ENCODE results near the gene DEFB132. TPM values are rescaled to one million over a fixed set of nuclear protein-coding genes. Genes with fewer than 3 reads are reported as not detected.
A peak's percentile ranks its signal among the peaks of the same experiment; 100 is the strongest.

DEFB132 gene
- total RNA-seq, 1 donor from 2014 or later = not detected

- intact Hi-C loops (cut with DNase I) = no loop called here
- H3K4me1 ChIP-seq = no peaks in the 10 kb centered on the region
- ATAC-seq (no peak), DNase-seq (no peak)
- H3K4me3 ChIP-seq = no peak overlapping the region
- peaks cover 43% of the 10 kb centered on the region for H3K36me3 ChIP-seq
- no peak overlapping the region for H3K27ac ChIP-seq
- H3K9me3 ChIP-seq = no peaks in the 10 kb centered on the region
- no peaks in the 10 kb centered on the region for H3K27me3 ChIP-seq (ENCODE audit: low read depth)
- no peak for TF ChIP-seq CTCF (IDR thresholded peaks at IDR 0.05)
These were observed 20.7 kb downstream of the DEFB132 start for GRCh38 chr20:278181-278580.

GRCh38 chr20:278607-279571 is 21.4 kb downstream of the DEFB132 start:
- Histone ChIP-seq H3K36me3 (peaks cover 47% of the 10 kb centered on the region), H3K27me3 (ENCODE audit: low read depth) (no peaks in the 10 kb centered on the region), H3K9me3 (no peaks in the 10 kb centered on the region), H3K4me3 (peak overlapping the region; percentile 35), H3K27ac (no peak overlapping the region), H3K4me1 (no peaks in the 10 kb centered on the region)
- intact Hi-C loops (cut with DNase I) = no loop called here
- DNase-seq (no peak), ATAC-seq (peak; percentile 37 to 43)
- peak; percentile 26 for TF ChIP-seq CTCF (IDR thresholded peaks at IDR 0.05)

- DNase-seq (no peak), ATAC-seq (no peak)
- Histone ChIP-seq H3K9me3 (no peaks in the 10 kb centered on the region), H3K27ac (no peak overlapping the region), H3K27me3 (ENCODE audit: low read depth) (no peaks in the 10 kb centered on the region), H3K36me3 (peaks cover 18% of the 10 kb centered on the region), H3K4me3 (no peak overlapping the region), H3K4me1 (no peaks in the 10 kb centered on the region)
- no peak for TF ChIP-seq CTCF (IDR thresholded peaks at IDR 0.05)
- intact Hi-C loops (cut with DNase I) = no loop called here
These were observed 26.6 kb downstream of the DEFB132 start for GRCh38 chr20:284172-284571.

- no peaks in the 10 kb centered on the region for H3K27me3 ChIP-seq (ENCODE audit: low read depth)
- no peak overlapping the region for H3K4me3 ChIP-seq
- peaks cover 14% of the 10 kb centered on the region for H3K36me3 ChIP-seq
- peaks cover 17% of the 10 kb centered on the region for H3K4me1 ChIP-seq
- DNase-seq = no peak
- TF ChIP-seq CTCF (IDR thresholded peaks at IDR 0.05) = no peak
- no peak overlapping the region for H3K27ac ChIP-seq
- intact Hi-C loops (cut with DNase I) = no loop called here
- H3K9me3 ChIP-seq = no peaks in the 10 kb centered on the region
- no peak for ATAC-seq
These were observed 29.0 kb downstream of the DEFB132 start for GRCh38 chr20:286508-286907.

GRCh38 chr20:288956-289692 is 31.6 kb downstream of the DEFB132 start:
- TF ChIP-seq CTCF (IDR thresholded peaks at IDR 0.05) = no peak
- Histone ChIP-seq H3K9me3 (no peaks in the 10 kb centered on the region), H3K27ac (no peak overlapping the region), H3K4me3 (peak overlapping the region; percentile 68), H3K4me1 (peaks cover 17% of the 10 kb centered on the region), H3K27me3 (ENCODE audit: low read depth) (no peaks in the 10 kb centered on the region), H3K36me3 (no peaks in the 10 kb centered on the region)
- ATAC-seq (no peak), DNase-seq (no peak)
- intact Hi-C loops (cut with DNase I) = no loop called here

Data from lower lobe of right lung (tissue), 2 donors.